Naive thymus-derived CD4-positive, alpha-beta T cell (primary cell): ENCODE measurements around the gene EIF2S2. TPM values are rescaled to one million over a fixed set of nuclear protein-coding genes. Genes with fewer than 3 reads are reported as not detected.
A peak's percentile ranks its signal among the peaks of the same experiment; 100 is the strongest.

Experiments
- ATAC-seq: fragments of 150-1000 bp; cut with Tn5 transposase; 2 replicates; pipeline ENCODE4 v1.10.0; 2021; ENCODE audit warnings: mild to moderate bottlenecking, moderate library complexity
- CTCF ChIA-PET: fragments of 350-600 bp; sonication (Branson Sonifier 250); formaldehyde crosslinking; loops from one replicate; lab custom pipeline; 2021; ENCODE audit warnings: antibody characterized with exemption; lab: Charles Lee
- POLR2A ChIA-PET: fragments of 350-600 bp; sonication (Branson Sonifier 250); formaldehyde crosslinking; loops from one replicate; lab custom pipeline; 2021; ENCODE audit warnings: antibody characterized with exemption, inconsistent platforms; lab: Charles Lee
- DNase-seq, 9 donors: peaks; one replicate each; pipeline versions ENCODE4 v3.0.0 to v3.0.0-alpha.2; 2020 to 2022; ENCODE audit warnings: mixed read lengths in 1 of 9
- H3K27ac ChIP-seq: one replicate; pipeline ENCODE4 v1.7.0; 2013; ENCODE audit warnings: mild to moderate bottlenecking, low read depth, low read length, moderate library complexity
- H3K27me3 ChIP-seq, 2 donors: one replicate each; pipeline ENCODE4 v1.7.0; 2013; ENCODE audit warnings: low read length in 2 of 2, mild to moderate bottlenecking in 2 of 2, moderate library complexity in 2 of 2; ENCODE audit not compliant: control insufficient read depth in 2 of 2, insufficient read depth in 2 of 2
- H3K36me3 ChIP-seq, 3 experiments: 1 replicate in 2 of 3; 2 replicates in 1 of 3; pipeline ENCODE4 v1.7.0; 2013; ENCODE audit warnings: low read length in 3 of 3, mild to moderate bottlenecking in 3 of 3, moderate library complexity in 1 of 3; ENCODE audit not compliant: insufficient read depth in 3 of 3, control insufficient read depth in 2 of 3
- H3K4me1 ChIP-seq, 2 donors: one replicate each; pipeline ENCODE4 v1.7.0; 2013; ENCODE audit warnings: low read length in 2 of 2, mild to moderate bottlenecking in 2 of 2, moderate library complexity in 1 of 2; ENCODE audit not compliant: control insufficient read depth in 2 of 2, insufficient read depth in 2 of 2
- H3K4me3 ChIP-seq: 2 replicates; pipeline ENCODE4 v1.7.0; 2013; ENCODE audit warnings: mild to moderate bottlenecking, low read length
- H3K9me3 ChIP-seq, 3 experiments: 1 replicate in 2 of 3; 2 replicates in 1 of 3; pipeline ENCODE4 v1.7.0; 2013; ENCODE audit warnings: low read length in 3 of 3; ENCODE audit not compliant: control insufficient read depth in 2 of 3
- H3K27ac Mint-ChIP-seq, 9 donors: one replicate each; pipeline ENCODE4 v1.8.0; 2020 to 2022; ENCODE audit warnings: mixed read lengths in 9 of 9, mild to moderate bottlenecking in 8 of 9, moderate library complexity in 5 of 9, inconsistent platforms in 2 of 9
- H3K27me3 Mint-ChIP-seq, 5 donors: one replicate each; pipeline ENCODE4 v1.8.0; 2021 to 2022; ENCODE audit warnings: mixed read lengths in 5 of 5, mild to moderate bottlenecking in 1 of 5
- H3K36me3 Mint-ChIP-seq, 5 donors: one replicate each; pipeline ENCODE4 v1.8.0; 2020 to 2022; ENCODE audit warnings: mixed read lengths in 5 of 5, mild to moderate bottlenecking in 3 of 5, inconsistent platforms in 1 of 5
- H3K4me1 Mint-ChIP-seq, 7 donors: one replicate each; pipeline ENCODE4 v1.8.0; 2020 to 2022; ENCODE audit warnings: mixed read lengths in 7 of 7, mild to moderate bottlenecking in 3 of 7, inconsistent platforms in 1 of 7
- H3K4me3 Mint-ChIP-seq, 10 donors: one replicate each; pipeline ENCODE4 v1.8.0; 2020 to 2022; ENCODE audit warnings: mild to moderate bottlenecking in 10 of 10, mixed read lengths in 10 of 10, moderate library complexity in 6 of 10, inconsistent platforms in 2 of 10
- H3K9me3 Mint-ChIP-seq, 11 donors: one replicate each; pipeline ENCODE4 v1.8.0; 2020 to 2022; ENCODE audit warnings: mixed read lengths in 11 of 11, mild to moderate bottlenecking in 4 of 11, inconsistent platforms in 1 of 11, moderate library complexity in 1 of 11
- intact Hi-C, 2 donors: fragments of 100-400 bp; cut with micrococcal nuclease; formaldehyde crosslinking; loops; one replicate each; pipeline ENCODE4 v1.15.1; 2023
- polyA plus RNA-seq, 2 donors: library from polyadenylated mRNA; unstranded; fragments of 300-500 nt; fragmentation: Illumina TruSeq; gene quantifications; one replicate each; pipeline ENCODE4 v1.2.3, GENCODE V29; 2021
- total RNA-seq, 6 experiments: library from RNA in 5 of 6; stranded (reverse) in 5 of 6; gene quantifications; 1 replicate in 5 of 6; 2 replicates in 1 of 6; pipeline ENCODE4 v1.2.3 and lab custom pipeline; 2021 to 2026

Gene EIF2S2
- total and polyA plus RNA-seq, 7 experiments from 2014 or later: 16.8 to 68.4 (median 23.2) TPM

GRCh38 chr20:34058831-34059230 is 53.2 kb downstream of the EIF2S2 start:
- no peaks in the 10 kb centered on the region for H3K27me3 Mint-ChIP-seq
- H3K4me1 Mint-ChIP-seq: peaks cover 50 to 97% (median 94%) of the 10 kb centered on the region in 7 donors
- H3K27ac ChIP-seq: no peak overlapping the region
- peak overlapping the region in 7 of 9 donors; percentile 6 to 74 (median 52) for H3K27ac Mint-ChIP-seq
- no peaks in the 10 kb centered on the region for H3K27me3 ChIP-seq
- H3K9me3 ChIP-seq: no peaks in the 10 kb centered on the region
- peaks cover 33 to 41% of the 10 kb centered on the region in 2 donors for H3K4me1 ChIP-seq
- intact Hi-C loops: no loop called here
- ChIA-PET POLR2A (no interaction called here), CTCF (no interaction called here)
- H3K4me3 Mint-ChIP-seq: peak overlapping the region in 4 of 10 donors; percentile 6 to 62 (median 26)
- H3K36me3 ChIP-seq: peaks cover 0 to 6% (median 0%) of the 10 kb centered on the region in 3 experiments
- no peaks in the 10 kb centered on the region for H3K9me3 Mint-ChIP-seq
- peak in 7 of 9 donors; percentile 22 to 71 (median 59) for DNase-seq
- peaks cover 0 to 3% (median 0%) of the 10 kb centered on the region in 5 donors for H3K36me3 Mint-ChIP-seq
- peak; percentile 88 for ATAC-seq
- H3K4me3 ChIP-seq: no peak overlapping the region

DNA sequence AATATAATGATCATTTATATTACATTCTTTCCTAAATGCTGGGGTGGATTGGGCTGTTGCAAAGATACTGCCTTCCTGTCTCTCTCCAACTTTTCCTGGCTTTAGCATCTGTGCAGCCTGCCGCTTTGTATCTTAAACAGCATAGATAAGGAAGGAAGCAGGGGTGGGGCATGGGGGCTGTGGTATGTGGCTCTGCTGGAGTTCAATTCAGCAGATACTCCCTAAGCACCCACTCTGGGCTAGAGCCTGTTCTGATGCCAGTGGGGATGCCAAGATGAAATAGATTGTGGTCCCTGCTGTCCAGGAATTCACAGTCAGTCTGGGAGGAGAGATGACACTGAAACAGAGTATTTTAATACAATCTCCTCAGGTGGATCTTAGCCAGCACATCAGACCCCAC is 56.8 kb downstream of the EIF2S2 start:
- no peaks in the 10 kb centered on the region for H3K9me3 ChIP-seq
- peak overlapping the region in 5 of 9 donors; percentile 8 to 61 (median 29) for H3K27ac Mint-ChIP-seq
- H3K4me3 ChIP-seq: no peak overlapping the region
- no peak overlapping the region for H3K27ac ChIP-seq
- H3K36me3 Mint-ChIP-seq: no peaks in the 10 kb centered on the region
- ChIA-PET POLR2A (no interaction called here), CTCF (no interaction called here)
- intact Hi-C loops: no loop called here
- DNase-seq (peak in 1 of 9 donors; percentile 7), ATAC-seq (no peak)
- no peaks in the 10 kb centered on the region for H3K27me3 Mint-ChIP-seq
- peaks cover 42 to 98% (median 95%) of the 10 kb centered on the region in 7 donors for H3K4me1 Mint-ChIP-seq
- no peaks in the 10 kb centered on the region for H3K9me3 Mint-ChIP-seq
- no peaks in the 10 kb centered on the region for H3K27me3 ChIP-seq
- peak overlapping the region in 5 of 10 donors; percentile 0 to 44 (median 10) for H3K4me3 Mint-ChIP-seq
- peaks cover 0 to 3% (median 0%) of the 10 kb centered on the region in 3 experiments for H3K36me3 ChIP-seq
- peaks cover 46 to 47% of the 10 kb centered on the region in 2 donors for H3K4me1 ChIP-seq

DNA sequence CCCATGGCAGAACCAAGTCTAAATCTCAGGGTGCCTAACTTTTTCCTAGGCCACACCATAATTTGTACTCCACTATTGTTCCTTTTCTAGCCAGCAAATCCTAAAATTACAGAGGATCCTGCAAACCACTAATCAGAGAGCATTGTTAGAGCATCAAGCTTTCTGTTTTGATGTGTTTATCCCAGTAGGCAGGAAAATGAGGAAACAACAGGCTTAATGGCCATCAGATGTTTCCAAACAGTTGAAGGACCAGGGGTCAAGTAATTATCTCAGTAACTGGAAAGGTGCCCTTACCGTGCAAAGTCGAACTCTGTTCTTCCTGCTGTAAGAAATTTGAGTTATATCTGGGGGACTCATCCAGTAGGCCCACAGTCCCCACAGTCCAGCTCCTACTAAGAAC is 59.6 kb downstream of the EIF2S2 start:
- no peaks in the 10 kb centered on the region for H3K36me3 Mint-ChIP-seq
- DNase-seq: no peak
- no peak overlapping the region for H3K4me3 Mint-ChIP-seq
- intact Hi-C loops: no loop called here
- H3K27me3 ChIP-seq: no peaks in the 10 kb centered on the region
- ChIA-PET CTCF (no interaction called here), POLR2A (interaction anchor here (0.7 to 1.0 kb wide), 2 partner anchors 15 to 59 kb away, joined by 3 to 4 read pairs; partner anchors contain the start of gene RALY)
- H3K27ac ChIP-seq: no peak overlapping the region
- H3K4me1 ChIP-seq: peaks cover 33 to 42% of the 10 kb centered on the region in 2 donors
- peak overlapping the region in 5 of 9 donors; percentile 13 to 88 (median 32) for H3K27ac Mint-ChIP-seq
- H3K9me3 Mint-ChIP-seq: no peaks in the 10 kb centered on the region
- peaks cover 36 to 99% (median 94%) of the 10 kb centered on the region in 7 donors for H3K4me1 Mint-ChIP-seq
- no peaks in the 10 kb centered on the region for H3K9me3 ChIP-seq
- no peak overlapping the region for H3K4me3 ChIP-seq
- H3K27me3 Mint-ChIP-seq: no peaks in the 10 kb centered on the region
- no peaks in the 10 kb centered on the region for H3K36me3 ChIP-seq
- ATAC-seq: no peak

- Histone ChIP-seq H3K4me3 (no peak overlapping the region), H3K4me1 (peaks cover 18 to 31% of the 10 kb centered on the region in 2 donors), H3K9me3 (no peaks in the 10 kb centered on the region), H3K27me3 (no peaks in the 10 kb centered on the region), H3K36me3 (no peaks in the 10 kb centered on the region), H3K27ac (no peak overlapping the region)
- ATAC-seq (no peak), DNase-seq (no peak)
- ChIA-PET POLR2A (no interaction called here), CTCF (no interaction called here)
- no peaks in the 10 kb centered on the region for H3K9me3 Mint-ChIP-seq
- peak overlapping the region in 4 of 9 donors; percentile 6 to 65 (median 48) for H3K27ac Mint-ChIP-seq
- peaks cover 33 to 99% (median 94%) of the 10 kb centered on the region in 7 donors for H3K4me1 Mint-ChIP-seq
- no peak overlapping the region for H3K4me3 Mint-ChIP-seq
- intact Hi-C loops: no loop called here
- H3K36me3 Mint-ChIP-seq: peaks cover 0 to 10% (median 5%) of the 10 kb centered on the region in 5 donors
- no peaks in the 10 kb centered on the region for H3K27me3 Mint-ChIP-seq
Observed at GRCh38 chr20:34049897-34050695, 61.9 kb downstream of the EIF2S2 start.

DNA sequence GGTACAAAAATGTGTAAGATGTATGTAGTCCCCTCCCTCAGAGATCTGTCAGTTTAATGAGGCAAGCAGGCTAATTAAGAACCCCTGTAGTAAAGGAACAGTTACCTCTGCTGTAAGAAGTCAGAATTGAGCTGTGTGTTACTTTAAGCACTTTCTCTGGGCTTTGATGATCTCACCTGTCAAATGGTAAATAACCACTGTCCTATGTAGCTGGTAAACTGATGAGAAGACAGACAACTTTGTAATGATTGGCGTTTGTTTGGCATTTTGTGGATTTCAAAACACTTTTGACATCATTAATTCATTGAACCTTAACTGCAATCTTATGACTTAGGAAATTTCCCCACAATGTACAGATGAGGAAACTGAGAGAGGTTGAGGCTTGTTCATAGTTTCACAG is 62.7 kb downstream of the EIF2S2 start:
- Histone ChIP-seq H3K4me1 (peaks cover 11 to 28% of the 10 kb centered on the region in 2 donors), H3K4me3 (no peak overlapping the region), H3K27me3 (no peaks in the 10 kb centered on the region), H3K27ac (no peak overlapping the region), H3K36me3 (no peaks in the 10 kb centered on the region), H3K9me3 (no peaks in the 10 kb centered on the region)
- peaks cover 0 to 12% (median 5%) of the 10 kb centered on the region in 5 donors for H3K36me3 Mint-ChIP-seq
- DNase-seq (no peak), ATAC-seq (no peak)
- H3K27me3 Mint-ChIP-seq: no peaks in the 10 kb centered on the region
- CTCF ChIA-PET: no interaction called here
- H3K27ac Mint-ChIP-seq: peak overlapping the region in 8 of 9 donors; percentile 1 to 72 (median 52)
- POLR2A ChIA-PET: no interaction called here
- peak overlapping the region in 2 of 10 donors; percentile 4 to 32 for H3K4me3 Mint-ChIP-seq
- intact Hi-C loops: no loop called here
- H3K9me3 Mint-ChIP-seq: no peaks in the 10 kb centered on the region
- H3K4me1 Mint-ChIP-seq: peaks cover 27 to 99% (median 92%) of the 10 kb centered on the region in 7 donors

GRCh38 chr20:34047917-34048316 is 64.1 kb downstream of the EIF2S2 start:
- H3K4me1 Mint-ChIP-seq: peaks cover 25 to 98% (median 92%) of the 10 kb centered on the region in 7 donors

More at GRCh38 chr20:34047917-34048316, 64.1 kb downstream of the EIF2S2 start:
- Histone ChIP-seq H3K27ac (no peak overlapping the region), H3K36me3 (no peaks in the 10 kb centered on the region), H3K27me3 (no peaks in the 10 kb centered on the region), H3K4me3 (no peak overlapping the region), H3K4me1 (peaks cover 3 to 25% of the 10 kb centered on the region in 2 donors), H3K9me3 (no peaks in the 10 kb centered on the region)
- H3K27me3 Mint-ChIP-seq: no peaks in the 10 kb centered on the region
- H3K9me3 Mint-ChIP-seq: no peaks in the 10 kb centered on the region
- peak overlapping the region in 1 of 10 donors; percentile 41 for H3K4me3 Mint-ChIP-seq
- no peak for ATAC-seq
- POLR2A ChIA-PET: no interaction called here
- intact Hi-C loops: no loop called here
- H3K27ac Mint-ChIP-seq: peak overlapping the region in 1 of 9 donors; percentile 65
- no peak for DNase-seq
- H3K36me3 Mint-ChIP-seq: peaks cover 0 to 20% (median 5%) of the 10 kb centered on the region in 5 donors
- CTCF ChIA-PET: interaction anchor here (1.1 kb wide), 1 partner anchor 12 kb away, joined by 4 read pairs; no protein-coding TSS in a partner anchor
